CD8-positive, alpha-beta memory T cell (primary cell): ENCODE measurements around the gene PDGFA. TPM values are rescaled to one million over a fixed set of nuclear protein-coding genes. Genes with fewer than 3 reads are reported as not detected.
A peak's percentile ranks its signal among the peaks of the same experiment; 100 is the strongest.

Experiments
- CTCF ChIA-PET: fragments of 350-600 bp; sonication (Branson Sonifier 250); formaldehyde crosslinking; loops from one replicate; lab custom pipeline; 2021; ENCODE audit warnings: antibody characterized with exemption; lab: Charles Lee
- POLR2A ChIA-PET: fragments of 350-600 bp; sonication (Branson Sonifier 250); formaldehyde crosslinking; loops from one replicate; lab custom pipeline; 2021; ENCODE audit warnings: antibody characterized with exemption; lab: Charles Lee
- DNase-seq, 5 donors: peaks; one replicate each; pipeline versions ENCODE4 v3.0.0 to v3.0.0-alpha.2; 2020 to 2022; ENCODE audit warnings: mixed read lengths in 1 of 5
- H3K27ac ChIP-seq: one replicate; pipeline ENCODE4 v1.7.0; 2013; ENCODE audit warnings: low read depth, mild to moderate bottlenecking, low read length, moderate library complexity
- H3K27me3 ChIP-seq: 2 replicates; pipeline ENCODE4 v1.7.0; 2013; ENCODE audit warnings: low read length, mild to moderate bottlenecking; ENCODE audit not compliant: insufficient read depth, poor library complexity, severe bottlenecking
- H3K36me3 ChIP-seq: 2 replicates; pipeline ENCODE4 v1.7.0; 2013; ENCODE audit warnings: mild to moderate bottlenecking, low read length, moderate library complexity; ENCODE audit not compliant: insufficient read depth
- H3K4me1 ChIP-seq: 2 replicates; pipeline ENCODE4 v1.7.0; 2013; ENCODE audit warnings: mild to moderate bottlenecking, low read length, moderate library complexity; ENCODE audit not compliant: insufficient read depth
- H3K4me3 ChIP-seq: 2 replicates; pipeline ENCODE4 v1.7.0; 2013; ENCODE audit warnings: mild to moderate bottlenecking, low read length
- H3K9me3 ChIP-seq: 2 replicates; pipeline ENCODE4 v1.7.0; 2013; ENCODE audit warnings: mild to moderate bottlenecking, low read length
- H3K27ac Mint-ChIP-seq, 8 donors: one replicate each; pipeline ENCODE4 v1.8.0; 2020 to 2021; ENCODE audit warnings: mixed read lengths in 8 of 8, mild to moderate bottlenecking in 6 of 8, inconsistent platforms in 3 of 8, moderate library complexity in 3 of 8
- H3K27me3 Mint-ChIP-seq, 2 donors: one replicate each; pipeline ENCODE4 v1.8.0; 2020 to 2021; ENCODE audit warnings: mixed read lengths in 2 of 2, mild to moderate bottlenecking in 1 of 2, moderate library complexity in 1 of 2
- H3K36me3 Mint-ChIP-seq, 3 donors: one replicate each; pipeline ENCODE4 v1.8.0; 2020 to 2021; ENCODE audit warnings: mixed read lengths in 3 of 3, inconsistent platforms in 1 of 3, mild to moderate bottlenecking in 1 of 3
- H3K4me1 Mint-ChIP-seq, 3 donors: one replicate each; pipeline ENCODE4 v1.8.0; 2020 to 2021; ENCODE audit warnings: mixed read lengths in 3 of 3, inconsistent platforms in 1 of 3, mild to moderate bottlenecking in 1 of 3
- H3K4me3 Mint-ChIP-seq, 7 donors: one replicate each; pipeline ENCODE4 v1.8.0; 2020 to 2021; ENCODE audit warnings: mixed read lengths in 7 of 7, mild to moderate bottlenecking in 6 of 7, moderate library complexity in 4 of 7, inconsistent platforms in 2 of 7
- H3K9me3 Mint-ChIP-seq, 5 donors: one replicate each; pipeline ENCODE4 v1.8.0; 2020 to 2022; ENCODE audit warnings: mixed read lengths in 5 of 5, mild to moderate bottlenecking in 3 of 5, moderate library complexity in 2 of 5, inconsistent platforms in 1 of 5
- polyA plus RNA-seq: library from polyadenylated mRNA; unstranded; fragments of 300-500 nt; fragmentation: Illumina TruSeq; gene quantifications from one replicate; pipeline ENCODE4 v1.2.3, GENCODE V29; 2021
- total RNA-seq, 2 experiments: library from RNA; stranded (reverse); gene quantifications; one replicate each; pipeline ENCODE4 v1.2.3, GENCODE V29; 2021

The PDGFA gene
- total and polyA plus RNA-seq, 3 experiments from 2014 or later, result 0.68 to 11.9 (median 11.6) TPM

GRCh38 chr7:495761-496321, 23.8 kb downstream of the PDGFA start:
- Histone ChIP-seq H3K27ac (no peak overlapping the region), H3K36me3 (no peaks in the 10 kb centered on the region), H3K4me3 (no peak overlapping the region), H3K4me1 (no peaks in the 10 kb centered on the region), H3K9me3 (no peaks in the 10 kb centered on the region), H3K27me3 (no peaks in the 10 kb centered on the region)
- peaks cover 0 to 2% of the 10 kb centered on the region in 2 donors for H3K27me3 Mint-ChIP-seq
- H3K4me1 Mint-ChIP-seq, result peaks cover 0 to 5% (median 5%) of the 10 kb centered on the region in 3 donors
- H3K4me3 Mint-ChIP-seq, result no peak overlapping the region
- no peaks in the 10 kb centered on the region for H3K9me3 Mint-ChIP-seq
- peak in 1 of 5 donors; percentile 39 for DNase-seq
- ChIA-PET POLR2A (no interaction called here), CTCF (no interaction called here)
- H3K36me3 Mint-ChIP-seq, result no peaks in the 10 kb centered on the region
- no peak overlapping the region for H3K27ac Mint-ChIP-seq

GRCh38 chr7:495326-495725, 24.3 kb downstream of the PDGFA start:
- Mint-ChIP-seq H3K36me3 (no peaks in the 10 kb centered on the region), H3K4me3 (no peak overlapping the region), H3K4me1 (peaks cover 0 to 5% (median 5%) of the 10 kb centered on the region in 3 donors), H3K27me3 (peaks cover 0 to 3% of the 10 kb centered on the region in 2 donors), H3K27ac (no peak overlapping the region), H3K9me3 (no peaks in the 10 kb centered on the region)
- Histone ChIP-seq H3K4me3 (no peak overlapping the region), H3K4me1 (no peaks in the 10 kb centered on the region), H3K27me3 (no peaks in the 10 kb centered on the region), H3K27ac (no peak overlapping the region), H3K36me3 (no peaks in the 10 kb centered on the region), H3K9me3 (no peaks in the 10 kb centered on the region)
- POLR2A ChIA-PET, result no interaction called here
- DNase-seq, result peak in 1 of 5 donors; percentile 21
- CTCF ChIA-PET, result no interaction called here

- Mint-ChIP-seq H3K4me3 (no peak overlapping the region), H3K27ac (no peak overlapping the region), H3K4me1 (peaks cover 0 to 5% (median 5%) of the 10 kb centered on the region in 3 donors), H3K36me3 (no peaks in the 10 kb centered on the region), H3K9me3 (no peaks in the 10 kb centered on the region), H3K27me3 (peaks cover 0 to 4% of the 10 kb centered on the region in 2 donors)
- peak in 1 of 5 donors; percentile 30 for DNase-seq
- Histone ChIP-seq H3K36me3 (no peaks in the 10 kb centered on the region), H3K4me3 (no peak overlapping the region), H3K9me3 (no peaks in the 10 kb centered on the region), H3K4me1 (no peaks in the 10 kb centered on the region), H3K27ac (no peak overlapping the region), H3K27me3 (no peaks in the 10 kb centered on the region)
- POLR2A ChIA-PET, result no interaction called here
- CTCF ChIA-PET, result no interaction called here
Observed at GRCh38 chr7:494906-495305, 24.7 kb downstream of the PDGFA start.

- H3K27me3 Mint-ChIP-seq, result peaks cover 0 to 4% of the 10 kb centered on the region in 2 donors
- Histone ChIP-seq H3K4me1 (no peaks in the 10 kb centered on the region), H3K27me3 (peaks cover 4% of the 10 kb centered on the region), H3K9me3 (no peaks in the 10 kb centered on the region), H3K36me3 (no peaks in the 10 kb centered on the region), H3K27ac (no peak overlapping the region), H3K4me3 (no peak overlapping the region)
- H3K4me1 Mint-ChIP-seq, result peaks cover 0 to 5% (median 5%) of the 10 kb centered on the region in 3 donors
- DNase-seq, result peak in 1 of 5 donors; percentile 45
- H3K36me3 Mint-ChIP-seq, result no peaks in the 10 kb centered on the region
- H3K4me3 Mint-ChIP-seq, result no peak overlapping the region
- no peaks in the 10 kb centered on the region for H3K9me3 Mint-ChIP-seq
- POLR2A ChIA-PET, result no interaction called here
- no peak overlapping the region for H3K27ac Mint-ChIP-seq
- CTCF ChIA-PET, result no interaction called here
Observed at GRCh38 chr7:494259-494687, 25.4 kb downstream of the PDGFA start.

GRCh38 chr7:493661-494251, 25.9 kb downstream of the PDGFA start:
- Histone ChIP-seq H3K27me3 (peaks cover 5% of the 10 kb centered on the region), H3K4me1 (no peaks in the 10 kb centered on the region), H3K36me3 (no peaks in the 10 kb centered on the region), H3K4me3 (no peak overlapping the region), H3K27ac (no peak overlapping the region), H3K9me3 (no peaks in the 10 kb centered on the region)
- Mint-ChIP-seq H3K4me1 (peaks cover 0 to 5% (median 5%) of the 10 kb centered on the region in 3 donors), H3K27ac (no peak overlapping the region), H3K27me3 (peaks cover under 1 to 4% of the 10 kb centered on the region in 2 donors), H3K36me3 (no peaks in the 10 kb centered on the region), H3K4me3 (no peak overlapping the region), H3K9me3 (no peaks in the 10 kb centered on the region)
- POLR2A ChIA-PET, result no interaction called here
- CTCF ChIA-PET, result no interaction called here
- peak in 1 of 5 donors; percentile 42 for DNase-seq

GRCh38 chr7:492714-493065, 27.0 kb downstream of the PDGFA start:
- peak in 1 of 5 donors; percentile 42 for DNase-seq
- Mint-ChIP-seq H3K27ac (no peak overlapping the region), H3K9me3 (no peaks in the 10 kb centered on the region), H3K4me3 (no peak overlapping the region), H3K4me1 (no peaks in the 10 kb centered on the region), H3K27me3 (peaks cover 4% of the 10 kb centered on the region in 2 donors), H3K36me3 (no peaks in the 10 kb centered on the region)
- POLR2A ChIA-PET, result no interaction called here
- no peaks in the 10 kb centered on the region for H3K36me3 ChIP-seq
- no peaks in the 10 kb centered on the region for H3K4me1 ChIP-seq
- H3K27ac ChIP-seq, result no peak overlapping the region
- H3K9me3 ChIP-seq, result no peaks in the 10 kb centered on the region
- no peak overlapping the region for H3K4me3 ChIP-seq
- CTCF ChIA-PET, result no interaction called here
- H3K27me3 ChIP-seq, result peaks cover 5% of the 10 kb centered on the region

GRCh38 chr7:491958-492713, 27.5 kb downstream of the PDGFA start:
- H3K27ac ChIP-seq, result no peak overlapping the region
- H3K4me3 Mint-ChIP-seq, result no peak overlapping the region
- H3K9me3 ChIP-seq, result no peaks in the 10 kb centered on the region
- H3K4me3 ChIP-seq, result no peak overlapping the region
- peaks cover 5% of the 10 kb centered on the region for H3K27me3 ChIP-seq
- no peaks in the 10 kb centered on the region for H3K9me3 Mint-ChIP-seq
- no peaks in the 10 kb centered on the region for H3K4me1 Mint-ChIP-seq
- no peaks in the 10 kb centered on the region for H3K36me3 Mint-ChIP-seq
- no peak overlapping the region for H3K27ac Mint-ChIP-seq
- peak in 1 of 5 donors; percentile 40 for DNase-seq
- no peaks in the 10 kb centered on the region for H3K4me1 ChIP-seq
- ChIA-PET POLR2A (no interaction called here), CTCF (no interaction called here)
- H3K36me3 ChIP-seq, result no peaks in the 10 kb centered on the region
- peaks cover 1 to 8% of the 10 kb centered on the region in 2 donors for H3K27me3 Mint-ChIP-seq

- Histone ChIP-seq H3K27ac (no peak overlapping the region), H3K4me3 (no peak overlapping the region), H3K9me3 (no peaks in the 10 kb centered on the region), H3K4me1 (no peaks in the 10 kb centered on the region), H3K36me3 (no peaks in the 10 kb centered on the region), H3K27me3 (peaks cover 5% of the 10 kb centered on the region)
- ChIA-PET POLR2A (no interaction called here), CTCF (no interaction called here)
- H3K27me3 Mint-ChIP-seq, result peaks cover 1 to 12% of the 10 kb centered on the region in 2 donors
- peak overlapping the region in 2 of 8 donors; percentile 51 to 75 for H3K27ac Mint-ChIP-seq
- peak in 1 of 5 donors; percentile 36 for DNase-seq
- H3K9me3 Mint-ChIP-seq, result no peaks in the 10 kb centered on the region
- H3K4me1 Mint-ChIP-seq, result no peaks in the 10 kb centered on the region
- no peak overlapping the region for H3K4me3 Mint-ChIP-seq
- H3K36me3 Mint-ChIP-seq, result no peaks in the 10 kb centered on the region
Observed at GRCh38 chr7:491292-491957, 28.2 kb downstream of the PDGFA start.
